Omental fat pad (tissue), 4 donors: ENCODE results near the gene NARF. TPM values are rescaled to one million over a fixed set of nuclear protein-coding genes. Genes with fewer than 3 reads are reported as not detected.
A peak's percentile ranks its signal among the peaks of the same experiment; 100 is the strongest.
"Not testable (repeated sequence)": the region's sequence is repeated elsewhere in the genome, so short reads cannot be mapped to it uniquely, and the experiment has no call there.

Experiments used
- ATAC-seq: fragments of 150-250 bp; one replicate; pipeline ENCODE4 v1.9.1; 2016; ENCODE audit warnings: mild to moderate bottlenecking, moderate library complexity; ENCODE audit not compliant: low FRiP score
- DNase-seq: peaks from one replicate; pipeline ENCODE4 v3.0.0-alpha.2; 2019; ENCODE audit warnings: low spot score
- total RNA-seq, 4 donors: library from RNA; depleted of rRNA; stranded (reverse); fragments of >200 nt; gene quantifications; one replicate each; pipeline ENCODE4 v1.1.0, GENCODE V29; 2016
- TF ChIP-seq, protein P1 (sequence below), 3 donors: fragments of 450-650 bp; IDR thresholded peaks; one replicate each; pipeline ENCODE4 v1.5.1; 2016 to 2017; ENCODE audit warnings: antibody characterized with exemption in 3 of 3, mild to moderate bottlenecking in 3 of 3, moderate library complexity in 2 of 3

Gene NARF
- total RNA-seq, 4 donors from 2014 or later = 31.8 to 48.7 (median 35.7) TPM

DNA sequence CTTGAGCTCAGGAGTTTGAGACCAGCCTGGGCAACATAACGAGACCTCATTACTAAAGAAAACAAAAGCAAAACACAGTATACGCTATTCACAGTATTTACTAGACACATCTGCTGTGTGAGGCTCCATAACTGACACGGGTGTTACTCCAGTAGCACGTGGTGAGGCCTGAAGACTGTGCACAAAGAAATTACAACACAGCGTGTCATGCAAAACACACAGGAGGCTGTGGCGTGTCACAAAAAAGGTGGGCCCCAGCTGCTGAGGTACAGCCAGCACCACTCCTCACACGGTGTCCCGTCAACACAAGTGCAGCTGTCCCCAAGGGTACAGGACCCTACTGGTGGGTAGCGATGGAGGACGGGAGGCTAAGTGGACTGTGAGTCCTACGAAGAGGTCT is 10.7 kb upstream of the NARF start:
- TF ChIP-seq, protein P1, sequence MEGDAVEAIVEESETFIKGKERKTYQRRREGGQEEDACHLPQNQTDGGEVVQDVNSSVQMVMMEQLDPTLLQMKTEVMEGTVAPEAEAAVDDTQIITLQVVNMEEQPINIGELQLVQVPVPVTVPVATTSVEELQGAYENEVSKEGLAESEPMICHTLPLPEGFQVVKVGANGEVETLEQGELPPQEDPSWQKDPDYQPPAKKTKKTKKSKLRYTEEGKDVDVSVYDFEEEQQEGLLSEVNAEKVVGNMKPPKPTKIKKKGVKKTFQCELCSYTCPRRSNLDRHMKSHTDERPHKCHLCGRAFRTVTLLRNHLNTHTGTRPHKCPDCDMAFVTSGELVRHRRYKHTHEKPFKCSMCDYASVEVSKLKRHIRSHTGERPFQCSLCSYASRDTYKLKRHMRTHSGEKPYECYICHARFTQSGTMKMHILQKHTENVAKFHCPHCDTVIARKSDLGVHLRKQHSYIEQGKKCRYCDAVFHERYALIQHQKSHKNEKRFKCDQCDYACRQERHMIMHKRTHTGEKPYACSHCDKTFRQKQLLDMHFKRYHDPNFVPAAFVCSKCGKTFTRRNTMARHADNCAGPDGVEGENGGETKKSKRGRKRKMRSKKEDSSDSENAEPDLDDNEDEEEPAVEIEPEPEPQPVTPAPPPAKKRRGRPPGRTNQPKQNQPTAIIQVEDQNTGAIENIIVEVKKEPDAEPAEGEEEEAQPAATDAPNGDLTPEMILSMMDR (IDR thresholded peaks at IDR 0.05) = no peak
- no peak for ATAC-seq
- DNase-seq = no peak

DNA sequence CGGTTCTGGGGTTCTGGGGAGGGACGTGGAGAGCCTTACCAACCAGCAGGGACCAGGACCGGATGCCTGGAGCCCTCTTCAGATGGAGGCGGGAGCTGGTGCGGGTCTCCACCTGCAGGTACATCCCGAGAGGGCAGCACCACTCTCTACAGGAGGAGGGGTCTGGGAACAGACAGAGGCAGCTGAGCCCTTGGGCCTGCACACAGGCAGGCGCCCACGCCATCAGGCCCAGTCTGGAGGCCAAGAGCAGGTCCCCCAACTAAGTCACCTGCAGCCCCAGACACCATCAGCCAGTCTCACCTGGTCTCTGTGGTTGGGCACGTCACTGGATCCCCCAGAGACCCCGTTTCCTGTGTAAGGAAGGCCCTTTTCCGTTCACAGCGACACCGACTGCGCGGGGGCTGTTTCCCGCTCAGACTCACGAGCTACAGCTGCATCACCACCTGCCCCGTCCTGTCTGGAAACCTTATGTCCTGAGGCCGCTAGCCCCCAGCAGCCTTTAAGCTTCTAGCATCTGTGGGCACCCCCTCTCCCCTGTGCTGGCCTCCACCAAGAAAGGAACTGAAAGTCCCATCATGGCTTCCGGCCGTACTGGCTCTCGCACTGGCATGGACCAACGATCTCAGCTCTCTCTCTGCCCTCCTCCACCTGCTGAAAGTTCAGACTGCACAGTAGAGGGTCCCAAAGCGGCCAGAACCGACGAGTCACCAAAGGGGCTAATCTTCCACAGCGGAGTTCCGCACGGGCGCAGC is 9.2 kb upstream of the NARF start:
- no peak for ATAC-seq
- DNase-seq = no peak
- TF ChIP-seq, protein P1 (IDR thresholded peaks at IDR 0.05) = no peak

DNA sequence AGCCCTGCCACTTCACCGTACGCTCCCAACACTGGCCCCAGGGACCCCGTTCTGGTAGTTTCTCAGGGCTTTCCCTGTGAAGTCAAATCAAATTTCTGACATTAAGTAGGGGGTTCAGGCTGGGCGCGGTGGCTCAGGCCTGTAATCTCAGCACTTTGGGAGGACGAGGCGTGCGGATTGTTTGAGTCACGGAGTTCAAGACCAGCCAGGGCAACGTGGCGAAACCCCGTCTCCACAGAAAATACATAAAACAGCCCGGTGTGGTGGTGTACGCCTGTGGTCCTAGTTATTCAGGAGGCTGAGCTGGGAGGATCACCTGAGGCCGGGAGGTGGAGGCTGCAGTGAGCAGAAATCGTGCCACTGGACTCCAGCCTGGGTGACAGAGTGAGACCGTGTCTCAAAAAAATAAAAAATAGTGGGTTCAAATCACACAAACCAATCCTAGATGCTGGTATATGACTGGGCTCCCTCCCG is 8.6 kb upstream of the NARF start:
- DNase-seq (no peak), ATAC-seq (peak; percentile 2)
- TF ChIP-seq, protein P1 (IDR thresholded peaks at IDR 0.05) = no peak

DNA sequence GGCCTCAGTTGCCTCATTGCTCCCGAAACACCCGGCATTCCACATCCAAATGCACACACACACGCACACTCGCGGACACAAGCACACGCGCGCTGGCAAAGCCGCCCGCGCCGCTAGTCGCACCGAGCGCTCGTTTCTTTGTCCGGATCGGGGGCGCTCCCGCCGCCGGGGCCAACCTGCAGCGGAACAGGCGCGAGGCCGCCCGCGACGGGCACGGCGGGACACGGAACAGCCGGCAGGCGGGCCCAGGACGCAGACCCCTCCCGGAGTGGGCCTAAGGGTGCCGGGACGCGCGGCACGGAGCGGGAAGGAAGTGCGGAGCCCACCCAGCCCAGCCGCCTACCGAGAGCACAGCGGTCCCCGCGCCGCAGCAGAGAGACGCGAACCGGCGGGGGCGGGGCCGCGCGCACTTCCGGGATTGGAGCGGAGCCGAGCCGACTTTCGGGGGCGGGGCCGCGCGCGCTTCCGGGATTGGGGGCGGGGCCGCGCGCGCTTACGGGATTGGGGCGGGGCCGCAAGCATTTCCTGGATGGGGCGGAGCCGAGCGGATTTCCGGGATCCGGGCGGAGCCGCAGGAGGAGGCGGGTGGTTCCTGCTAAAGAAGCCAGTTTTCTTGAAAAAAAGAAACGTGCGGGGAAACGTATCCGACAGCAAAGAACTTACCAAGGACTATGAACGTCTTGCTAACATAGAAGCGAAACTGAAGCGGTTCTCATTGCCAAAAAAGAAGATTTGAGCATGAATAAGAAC is 8.0 kb upstream of the NARF start, which contains the start of gene CYBC1:
Gene CYBC1 (minus strand): TSS at position 396 of the 750 bp plus-strand sequence. CDS start 1,498 bp downstream, outside the sequence.
- ATAC-seq (peak; percentile 94), DNase-seq (peak; percentile 78)
- TF ChIP-seq, protein P1 (IDR thresholded peaks at IDR 0.05) = no peak

DNA sequence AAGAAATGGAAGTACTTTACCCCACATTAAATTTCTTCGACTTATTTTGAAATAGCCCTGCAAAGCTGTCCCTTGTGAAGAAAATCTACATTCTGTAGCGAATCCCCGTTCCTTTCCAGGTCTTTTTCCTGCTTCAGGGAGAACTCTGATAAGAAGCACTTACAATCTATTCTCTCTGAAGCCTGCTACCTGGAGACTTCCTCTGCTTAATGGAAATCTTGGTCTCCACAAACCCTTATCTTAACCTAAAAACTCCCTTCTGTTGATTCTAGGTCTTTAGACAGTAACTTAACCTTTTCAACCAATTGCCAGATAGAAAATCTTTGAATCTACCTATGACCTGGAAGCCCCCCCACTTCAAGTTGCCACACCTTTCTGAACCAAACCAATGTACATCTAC is 6.4 kb upstream of the NARF start:
- TF ChIP-seq, protein P1 (IDR thresholded peaks at IDR 0.05) = no peak

DNA sequence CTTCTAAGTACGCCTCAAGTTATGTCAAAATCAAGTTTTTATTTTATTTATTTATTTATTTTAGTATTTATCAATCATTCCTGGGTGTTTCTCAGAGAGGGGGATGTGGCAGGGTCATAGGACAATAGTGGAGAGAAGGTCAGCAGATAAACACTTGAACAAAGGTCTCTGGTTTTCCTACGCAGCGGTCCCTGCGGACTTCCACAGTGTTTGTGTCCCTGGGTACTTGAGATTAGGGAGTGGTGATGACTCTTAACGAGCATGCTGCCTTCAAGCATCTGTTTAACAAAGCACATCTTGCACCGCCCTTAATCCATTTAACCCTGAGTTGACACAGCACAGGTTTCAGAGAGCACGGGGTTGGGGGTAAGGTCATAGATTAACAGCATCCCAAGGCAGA is 5.4 kb upstream of the NARF start:
- DNase-seq, ATAC-seq: not testable (repeated sequence)

More for the DNA sequence above, 6.4 kb upstream of the NARF start:
- no peak for ATAC-seq
- DNase-seq = no peak

DNA sequence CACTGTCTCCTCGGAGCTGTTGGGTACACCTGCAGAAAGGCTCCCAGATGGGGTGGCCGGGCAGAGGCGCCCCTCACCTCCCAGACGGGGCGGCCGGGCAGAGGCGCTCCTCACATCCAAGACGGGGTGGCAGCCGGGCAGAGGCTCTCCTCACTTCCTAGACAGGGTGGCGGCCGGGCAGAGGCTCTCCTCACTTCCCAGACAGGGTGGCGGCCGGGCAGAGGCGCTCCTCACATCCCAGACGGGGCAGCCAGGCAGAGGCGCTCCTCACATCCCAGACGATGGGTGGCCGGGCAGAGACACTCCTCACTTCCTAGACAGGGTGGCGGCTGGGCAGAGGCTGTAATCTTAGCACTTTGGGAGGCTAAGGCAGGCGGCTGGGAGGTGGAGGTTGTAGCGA is 4.8 kb upstream of the NARF start:
- ATAC-seq, DNase-seq: not testable (repeated sequence)
